H1 (cell line): ENCODE measurements around the gene AGBL1. TPM values are rescaled to one million over a fixed set of nuclear protein-coding genes. Genes with fewer than 3 reads are reported as not detected.

Experiments
- CTCF ChIA-PET: fragments of 300-600 bp; sonication (Branson Sonifier 250); formaldehyde crosslinking; loops from one replicate; lab custom pipeline; 2021; ENCODE audit not compliant: partially characterized antibody; lab: Charles Lee
- POLR2A ChIA-PET: fragments of 300-600 bp; sonication (Branson Sonifier 250); formaldehyde crosslinking; loops from one replicate; lab custom pipeline; 2021; ENCODE audit warnings: inconsistent platforms; ENCODE audit not compliant: partially characterized antibody; lab: Charles Lee
- DNase-seq, 2 experiments: peaks; one replicate each; pipeline versions ENCODE4 v3.0.0 to v3.0.0-alpha.2; 2010 to 2022; ENCODE audit warnings: low spot score in 2 of 2, low read depth in 1 of 2, mixed read lengths in 1 of 2
- FAIRE-seq: peaks from 2 replicates; lab custom pipeline; 2011; peaks lifted over from hg19 to GRCh38; lab: Jason Lieb, UNC
- H2AFZ ChIP-seq: 2 replicates; pipeline ENCODE4 v1.8.1; 2012; ENCODE audit warnings: low read length, inconsistent platforms
- H2AK5ac ChIP-seq: 2 replicates; pipeline ENCODE4 v1.6.1; 2013; ENCODE audit warnings: low read depth, low read length
- H2BK120ac ChIP-seq: replicated peaks from 2 replicates; pipeline ENCODE3; 2013; ENCODE audit warnings: low read depth, low read length, inconsistent platforms
- H2BK12ac ChIP-seq: 2 replicates; pipeline ENCODE4 v1.6.1; 2013; ENCODE audit warnings: low read depth, low read length
- H2BK15ac ChIP-seq: 2 replicates; pipeline ENCODE4 v1.6.1; 2013; ENCODE audit warnings: low read length
- H2BK20ac ChIP-seq: 2 replicates; pipeline ENCODE4 v1.6.1; 2013; ENCODE audit warnings: low read length
- H2BK5ac ChIP-seq: 2 replicates; pipeline ENCODE4 v1.6.1; 2013; ENCODE audit warnings: low read depth, low read length
- H3K14ac ChIP-seq: 2 replicates; pipeline ENCODE4 v1.6.1; 2013; ENCODE audit warnings: inconsistent platforms; ENCODE audit not compliant: insufficient read length
- H3K18ac ChIP-seq: 2 replicates; pipeline ENCODE4 v1.6.1; 2013; ENCODE audit warnings: low read length; ENCODE audit errors: extremely low read depth
- H3K23ac ChIP-seq: 2 replicates; pipeline ENCODE4 v1.6.1; 2013; ENCODE audit warnings: inconsistent platforms; ENCODE audit not compliant: insufficient read length
- H3K23me2 ChIP-seq: 2 replicates; pipeline ENCODE4 v1.6.1; 2013; ENCODE audit warnings: low read depth, low read length
- H3K27ac ChIP-seq: 2 replicates; pipeline ENCODE4 v1.6.1; 2011; ENCODE audit warnings: low read depth, low read length, inconsistent platforms
- H3K27me3 ChIP-seq, 4 experiments: replicated peaks in 1 of 4; 1 replicate in 1 of 4; 2 replicates in 3 of 4; pipeline versions ENCODE4 v1.6.1 to v1.8.1; 2011 to 2013; ENCODE audit warnings: low read length in 3 of 4, mild to moderate bottlenecking in 3 of 4, inconsistent platforms in 2 of 4, mixed read lengths in 2 of 4, moderate library complexity in 1 of 4; ENCODE audit not compliant: control insufficient read depth in 3 of 4, insufficient read depth in 3 of 4; ENCODE audit errors: extremely low read depth in 1 of 4
- H3K36me3 ChIP-seq, 4 experiments: 2 replicates each; pipeline versions ENCODE4 v1.6.1 to v1.8.1; 2011 to 2013; ENCODE audit warnings: mild to moderate bottlenecking in 4 of 4, low read length in 3 of 4, moderate library complexity in 2 of 4, control low read depth in 1 of 4, inconsistent platforms in 1 of 4; ENCODE audit not compliant: insufficient read depth in 4 of 4, control insufficient read depth in 2 of 4
- H3K4ac ChIP-seq: replicated peaks from 2 replicates; pipeline ENCODE3; 2013; ENCODE audit warnings: low read length, low read depth, mixed read lengths, inconsistent platforms; ENCODE audit not compliant: insufficient read length
- H3K4me1 ChIP-seq, 4 experiments: replicated peaks in 1 of 4; 1 replicate in 1 of 4; 2 replicates in 3 of 4; pipeline versions ENCODE4 v1.6.1 to v1.8.1; 2011 to 2013; ENCODE audit warnings: low read length in 3 of 4, inconsistent platforms in 2 of 4, mixed read lengths in 1 of 4; ENCODE audit not compliant: insufficient read depth in 4 of 4, control insufficient read depth in 3 of 4
- H3K4me2 ChIP-seq, 2 experiments: 2 replicates each; pipeline versions ENCODE4 v1.6.1 to v1.8.1; 2011 to 2013; ENCODE audit warnings: low read depth in 2 of 2, low read length in 2 of 2, control low read depth in 1 of 2, inconsistent platforms in 1 of 2, mild to moderate bottlenecking in 1 of 2; ENCODE audit not compliant: insufficient read depth in 1 of 2
- H3K4me3 ChIP-seq, 4 experiments: fragments of 200-600, 300-600 bp in 1 of 4; sonication (generic), shearing (Covaris generic), sonication (Bioruptor Twin) in 1 of 4; 2 replicates each; pipeline versions ENCODE4 v1.5.1 to v1.8.1; 2011 to 2016; ENCODE audit warnings: low read length in 4 of 4, low read depth in 3 of 4, control low read depth in 2 of 4, inconsistent platforms in 2 of 4, mild to moderate bottlenecking in 2 of 4, mixed read lengths in 1 of 4, moderate library complexity in 1 of 4; ENCODE audit not compliant: insufficient read depth in 2 of 4; ENCODE audit errors: extremely low read depth in 1 of 4
- H3K56ac ChIP-seq: replicated peaks from 2 replicates; pipeline ENCODE3; 2013; ENCODE audit warnings: low read depth, mild to moderate bottlenecking, mixed read lengths, low read length, inconsistent platforms; ENCODE audit not compliant: insufficient read length
- H3K79me1 ChIP-seq: 2 replicates; pipeline ENCODE4 v1.6.1; 2013; ENCODE audit warnings: low read depth, low read length, control low read depth
- H3K79me2 ChIP-seq, 2 experiments: 2 replicates each; pipeline versions ENCODE4 v1.6.1 to v1.8.1; 2012 to 2013; ENCODE audit warnings: low read length in 2 of 2, mild to moderate bottlenecking in 2 of 2, inconsistent platforms in 1 of 2; ENCODE audit not compliant: insufficient read depth in 2 of 2, control insufficient read depth in 1 of 2
- H3K9ac ChIP-seq, 4 experiments: replicated peaks in 1 of 4; 1 replicate in 1 of 4; 2 replicates in 3 of 4; pipeline versions ENCODE4 v1.6.1 to v1.8.1; 2011 to 2013; ENCODE audit warnings: low read depth in 3 of 4, low read length in 3 of 4, control low read depth in 2 of 4, mild to moderate bottlenecking in 2 of 4, moderate library complexity in 2 of 4, inconsistent platforms in 1 of 4; ENCODE audit errors: extremely low read depth in 1 of 4
- H3K9me3 ChIP-seq, 2 experiments: 2 replicates each; pipeline versions ENCODE4 v1.6.1 to v1.8.1; 2012 to 2013; ENCODE audit warnings: mild to moderate bottlenecking in 2 of 2, moderate library complexity in 2 of 2, control low read depth in 1 of 2, inconsistent platforms in 1 of 2, low read depth in 1 of 2, low read length in 1 of 2, mixed read lengths in 1 of 2; ENCODE audit not compliant: insufficient read depth in 2 of 2
- H4K20me1 ChIP-seq, 2 experiments: replicated peaks in 1 of 2; 2 replicates each; pipeline versions ENCODE3 to v1.8.1; 2011 to 2013; ENCODE audit warnings: inconsistent platforms in 2 of 2, low read length in 2 of 2, mild to moderate bottlenecking in 1 of 2; ENCODE audit not compliant: insufficient read depth in 2 of 2, control insufficient read depth in 1 of 2
- H4K5ac ChIP-seq: 2 replicates; pipeline ENCODE4 v1.6.1; 2013; ENCODE audit warnings: low read length, low read depth, mixed read lengths, inconsistent platforms; ENCODE audit not compliant: insufficient read length
- H4K8ac ChIP-seq: 2 replicates; pipeline ENCODE4 v1.8.0; 2013; ENCODE audit warnings: mild to moderate bottlenecking, moderate library complexity, low read length, inconsistent platforms; ENCODE audit not compliant: insufficient read depth; ENCODE audit errors: extremely low read depth
- H4K91ac ChIP-seq: replicated peaks from 2 replicates; pipeline ENCODE3; 2013; ENCODE audit warnings: low read length, mixed read lengths, inconsistent platforms; ENCODE audit not compliant: insufficient read length
- BCL11A ChIP-seq, 2 experiments: IDR thresholded peaks; one replicate each; pipeline ENCODE4 v1.6.1; 2011; ENCODE audit warnings: low read depth in 2 of 2, low read length in 2 of 2, mild to moderate bottlenecking in 2 of 2
- CTBP2 ChIP-seq: IDR thresholded peaks from 2 replicates; pipeline ENCODE4 v1.7.0; 2011; ENCODE audit warnings: borderline replicate concordance, mild to moderate bottlenecking, moderate library complexity, mixed read lengths, low read length; ENCODE audit not compliant: insufficient read depth, insufficient read length
- EZH2 ChIP-seq: fragments of 200-600 bp; sonication (generic); IDR thresholded peaks from 2 replicates; pipeline ENCODE4 v1.7.1; 2012; ENCODE audit warnings: low read depth, mild to moderate bottlenecking, moderate library complexity, low read length, inconsistent platforms; ENCODE audit not compliant: severe bottlenecking
- HDAC2 ChIP-seq, 2 experiments: fragments of 300-600 bp in 1 of 2; sonication (generic) in 1 of 2; IDR thresholded peaks; 2 replicates each; pipeline ENCODE4 v1.6.1; 2011 to 2012; ENCODE audit warnings: low read depth in 2 of 2, low read length in 2 of 2, mild to moderate bottlenecking in 2 of 2, moderate library complexity in 2 of 2, borderline replicate concordance in 1 of 2, inconsistent platforms in 1 of 2
- POLR2A ChIP-seq, 2 experiments: IDR thresholded peaks; 1 replicate in 1 of 2; 2 replicates in 1 of 2; pipeline ENCODE4 v1.6.1; 2011; ENCODE audit warnings: low read depth in 2 of 2, low read length in 2 of 2, mild to moderate bottlenecking in 2 of 2; ENCODE audit errors: control extremely low read depth in 1 of 2
- RFX5 ChIP-seq: IDR thresholded peaks from 2 replicates; pipeline ENCODE4 v1.6.1; 2011; ENCODE audit warnings: low read depth, low read length, improper control_type of control experiment, borderline replicate concordance
- SAP30 ChIP-seq: fragments of 300-600 bp; sonication (generic); IDR thresholded peaks from 2 replicates; pipeline ENCODE4 v1.7.1; 2012; ENCODE audit warnings: low read length, moderate library complexity, mild to moderate bottlenecking, inconsistent platforms; ENCODE audit not compliant: insufficient read depth, insufficient replicate concordance
- SIN3A ChIP-seq, 2 experiments: IDR thresholded peaks in 1 of 2; conservative IDR thresholded peaks in 1 of 2; 2 replicates each; pipeline ENCODE4 v1.6.1; 2011 to 2012; ENCODE audit warnings: low read length in 2 of 2, improper control_type of control experiment in 1 of 2, low read depth in 1 of 2, mild to moderate bottlenecking in 1 of 2
- SIX5 ChIP-seq: IDR thresholded peaks from 2 replicates; pipeline ENCODE4 v1.6.1; 2011; ENCODE audit warnings: mild to moderate bottlenecking, low read depth, low read length
- SP1 ChIP-seq: IDR thresholded peaks from 2 replicates; pipeline ENCODE4 v1.6.1; 2011; ENCODE audit warnings: low read depth, low read length
- TAF7 ChIP-seq: optimal IDR thresholded peaks from 2 replicates; pipeline ENCODE3; 2011; ENCODE audit warnings: low read depth, mild to moderate bottlenecking, inconsistent platforms, low read length, moderate library complexity, borderline replicate concordance
- WGBS, 2 experiments: shearing (Covaris generic) in 1 of 2; methylation state at CpG; one replicate each; pipeline versions ENCODE4 v1.1.6 to v1.1.7; 2013 to 2015; ENCODE audit warnings: low lambda C conversion rate in 2 of 2, mixed read lengths in 2 of 2, inconsistent platforms in 1 of 2, low coverage in 1 of 2, missing lambda C conversion rate in 1 of 2; ENCODE audit not compliant: insufficient replicate concordance in 2 of 2, insufficient coverage in 1 of 2, insufficient read length in 1 of 2; ENCODE audit errors: extremely low coverage in 1 of 2, missing lambda C conversion rate in 1 of 2; 5-methylcytosine and 5-hydroxymethylcytosine counted together
- polyA plus RNA-seq, 7 experiments: library from polyadenylated mRNA; depleted of rRNA in 3 of 7; stranded (reverse) in 5 of 7; unstranded in 2 of 7; fragments of >200 nt in 5 of 7; fragments of 200-250 nt in 2 of 7; gene quantifications; 1 replicate in 5 of 7; 2 replicates in 1 of 7; 4 replicates in 1 of 7; pipeline versions ENCODE4 v1.2.1 to v1.2.3, GENCODE V29; 2011 to 2013; ENCODE audit warnings: missing spikeins in 2 of 7, mixed read lengths in 2 of 7
- total RNA-seq: library from RNA; stranded (reverse); fragmentation: NEBNext Ultra II Directional; extraction: Animal tissue kit (Norgen Biotek cat#: 25700); gene quantifications from 2 replicates; pipeline ENCODE4 v1.2.1, GENCODE V29; 2021
- TF ChIP-seq, protein P1 (sequence below): IDR thresholded peaks from 2 replicates; pipeline ENCODE4 v1.6.1; 2012; ENCODE audit warnings: inconsistent platforms

Gene AGBL1
- total and polyA plus RNA-seq, 2 of the 8 experiments (the other 6 are each of a cell fraction or from before 2014, with no cell fraction given): not detected

DNA sequence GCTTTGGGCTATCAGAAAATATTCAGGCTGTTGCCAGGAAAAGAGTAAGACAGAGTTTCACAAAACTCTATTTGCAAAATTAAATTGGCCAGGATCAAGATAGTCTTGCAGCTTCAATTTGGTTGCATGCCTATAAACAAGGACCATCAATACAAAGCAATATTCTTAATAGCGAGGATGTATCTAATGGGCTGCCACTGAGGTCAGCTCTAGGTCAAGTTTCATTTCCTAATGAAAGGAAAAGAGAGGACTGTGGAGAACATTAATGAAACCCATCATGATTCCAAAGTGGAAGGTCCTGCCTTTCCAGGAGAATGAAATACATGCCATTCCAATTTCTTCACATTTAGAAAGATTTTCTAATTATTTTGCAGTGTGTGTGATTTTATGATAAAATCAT, 273.5 kb downstream of the AGBL1 start:
- no peak overlapping the region for H3K56ac ChIP-seq
- no peak overlapping the region for H2AK5ac ChIP-seq
- no peaks in the 10 kb centered on the region for H3K9me3 ChIP-seq
- CTCF ChIA-PET: no interaction called here
- POLR2A ChIA-PET: no interaction called here
- no peak overlapping the region for H3K4ac ChIP-seq
- H3K23ac ChIP-seq: no peak overlapping the region
- TF ChIP-seq RFX5 (no peak), SP1 (no peak), SAP30 (no peak), CTBP2 (no peak), SIN3A (conservative IDR thresholded peaks at IDR 0.05 in 1 of 2, IDR thresholded peaks at IDR 0.05 in 1 of 2; ENCODE audit: low read depth in 1 of 2, low read length in 2 of 2) (no peak), BCL11A (IDR thresholded peaks at IDR 0.05; ENCODE audit: low read depth in 2 of 2, low read length in 2 of 2) (no peak), SIX5 (no peak), EZH2 (no peak), HDAC2 (IDR thresholded peaks at IDR 0.05; ENCODE audit: borderline replicate concordance in 1 of 2, low read depth in 2 of 2, low read length in 2 of 2) (no peak), POLR2A (IDR thresholded peaks at IDR 0.05; ENCODE audit: control extremely low read depth in 1 of 2, low read depth in 2 of 2, low read length in 2 of 2) (no peak), TAF7 (no peak)
- TF ChIP-seq, protein P1, sequence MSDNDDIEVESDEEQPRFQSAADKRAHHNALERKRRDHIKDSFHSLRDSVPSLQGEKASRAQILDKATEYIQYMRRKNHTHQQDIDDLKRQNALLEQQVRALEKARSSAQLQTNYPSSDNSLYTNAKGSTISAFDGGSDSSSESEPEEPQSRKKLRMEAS: no peak
- H3K36me3 ChIP-seq: no peaks in the 10 kb centered on the region
- FAIRE-seq: no peak
- no peak overlapping the region for H4K91ac ChIP-seq
- H3K18ac ChIP-seq: no peak overlapping the region
- 82% methylated on average over 1 of the region's 1 CpG; no CpG with 5 or more reads in 1 of the 2 experiments for WGBS, 2 experiments
- H3K79me2 ChIP-seq: no peaks in the 10 kb centered on the region
- H2BK15ac ChIP-seq: no peak overlapping the region
- no peak overlapping the region for H2BK20ac ChIP-seq
- no peak overlapping the region for H3K14ac ChIP-seq
- H3K27me3 ChIP-seq: no peaks in the 10 kb centered on the region
- no peak overlapping the region for H2BK5ac ChIP-seq
- no peak for DNase-seq
- H2BK120ac ChIP-seq: no peak overlapping the region
- no peak overlapping the region for H3K9ac ChIP-seq
- H4K5ac ChIP-seq: no peak overlapping the region
- H4K20me1 ChIP-seq: no peaks in the 10 kb centered on the region
- H2BK12ac ChIP-seq: no peak overlapping the region
- H2AFZ ChIP-seq: no peak overlapping the region
- no peak overlapping the region for H3K4me2 ChIP-seq
- H3K23me2 ChIP-seq: no peaks in the 10 kb centered on the region
- H3K4me3 ChIP-seq: no peak overlapping the region
- H4K8ac ChIP-seq: no peak overlapping the region
- H3K27ac ChIP-seq: no peak overlapping the region
- H3K79me1 ChIP-seq: no peaks in the 10 kb centered on the region
- no peaks in the 10 kb centered on the region for H3K4me1 ChIP-seq
